A549 treated with Mapracorat at 1 μM for 4 hours (cell line): ENCODE measurements around the gene KRT9. TPM values are rescaled to one million over a fixed set of nuclear protein-coding genes. Genes with fewer than 3 reads are reported as not detected.

ENCODE experiments used
- total RNA-seq: library from RNA; stranded (reverse); fragments of 200-300 nt; extraction: Qiagen RNA extraction; gene quantifications from 5 replicates; pipeline ENCODE4 v1.2.3, GENCODE V29; 2022

KRT9 gene
- total RNA-seq, result not detected in 5 replicates

GRCh38 chr17:41571561-41572434 lies at the start of gene KRT9:
Gene KRT9, minus strand, starts transcription at chr17:41572059. Its CDS starts 67 bp downstream, at chr17:41571992.

GRCh38 chr17:41612376-41613160 lies 40.7 kb upstream of the KRT9 start, which contains the start of gene KRT16:
Gene KRT16, minus strand, starts transcription at chr17:41612767. Its CDS starts 79 bp downstream, at chr17:41612688.

GRCh38 chr17:41586863-41587495 lies 15.1 kb upstream of the KRT9 start, which contains the start of gene KRT14:
Gene KRT14, minus strand, starts transcription at chr17:41586895. Its CDS starts 61 bp downstream, at chr17:41586834.

GRCh38 chr17:41518789-41519449 lies 52.9 kb downstream of the KRT9 start, which contains the start of gene KRT15:
Gene KRT15, minus strand, starts transcription at chr17:41518890. Its CDS starts 63 bp downstream, at chr17:41518827.

Other genes with a start within 250 kb of the KRT9 start
- not detected in 5 replicates for gene KRT33A, start 221.2 kb downstream of the KRT9 start, total RNA-seq
- not detected in 5 replicates for gene KRT33B, start 202.2 kb downstream of the KRT9 start, total RNA-seq
- 0.14 to 0.41 TPM (median 0.39 TPM) in 5 replicates for gene KRT34, start 189.8 kb downstream of the KRT9 start, total RNA-seq
- gene KRT31, start 174.5 kb downstream of the KRT9 start, total RNA-seq, result not detected in 5 replicates
- gene KRT37, start 147.5 kb downstream of the KRT9 start, total RNA-seq, result not detected in 5 replicates
- gene KRT38, start 131.1 kb downstream of the KRT9 start, total RNA-seq, result not detected in 5 replicates
- 0.07 TPM in 2 of 5 replicates, not detected in the others for gene KRT32, start 104.7 kb downstream of the KRT9 start, total RNA-seq
- not detected in 5 replicates for gene KRT35, start 90.9 kb downstream of the KRT9 start, total RNA-seq
- not detected in 5 replicates for gene KRT36, start 82.1 kb downstream of the KRT9 start, total RNA-seq
- 0.12 to 0.41 TPM (median 0.37 TPM) in 5 replicates for gene KRT13, start 66.4 kb downstream of the KRT9 start, total RNA-seq
- 2.9 to 4.6 TPM (median 3.5 TPM) in 5 replicates for gene KRT15, start 53.2 kb downstream of the KRT9 start, total RNA-seq
- gene KRT19, start 43.8 kb downstream of the KRT9 start, total RNA-seq, result 37.8 to 59.9 TPM (median 49.0 TPM) in 5 replicates
- gene KRT14, start 14.8 kb upstream of the KRT9 start, total RNA-seq, result 0.18 to 0.34 TPM in 2 of 5 replicates, not detected in the others
- gene KRT16, start 40.7 kb upstream of the KRT9 start, total RNA-seq, result 0.62 to 1.2 TPM (median 1.0 TPM) in 5 replicates
- 0.66 to 1.0 TPM (median 0.83 TPM) in 5 replicates for gene KRT17, start 52.5 kb upstream of the KRT9 start, total RNA-seq
- 1,203 to 1,690 TPM (median 1,363 TPM) in 5 replicates for gene EIF1, start 116.8 kb upstream of the KRT9 start, total RNA-seq
- 0.44 to 0.49 TPM in 2 of 5 replicates, not detected in the others for gene GAST, start 140.3 kb upstream of the KRT9 start, total RNA-seq
- gene HAP1, start 162.6 kb upstream of the KRT9 start, total RNA-seq, result 1.1 to 1.7 TPM (median 1.4 TPM) in 5 replicates
- 85.1 to 127 TPM (median 113 TPM) in 5 replicates for gene JUP, start 214.7 kb upstream of the KRT9 start, total RNA-seq
- gene P3H4, start 239.9 kb upstream of the KRT9 start, total RNA-seq, result 25.6 to 36.5 TPM (median 33.6 TPM) in 5 replicates
- gene FKBP10, start 240.9 kb upstream of the KRT9 start, total RNA-seq, result 84.8 to 112 TPM (median 102 TPM) in 5 replicates